ENCODE results near the gene WDR27.

GRCh38 chr6:169556758-169557548 lies 144.9 kb downstream of the WDR27 start:
- TF ChIP-seq CTCF (IDR thresholded peaks at IDR 0.05) (no peak), POLR2A (IDR thresholded peaks at IDR 0.05) (no peak), POLR2AphosphoS5 (IDR thresholded peaks at IDR 0.05) (no peak), EP300 (IDR thresholded peaks at IDR 0.05) (no peak)

Data from sigmoid colon (tissue), 4 donors.